Measurements from ENCODE around the gene IL17RA.

DNA sequence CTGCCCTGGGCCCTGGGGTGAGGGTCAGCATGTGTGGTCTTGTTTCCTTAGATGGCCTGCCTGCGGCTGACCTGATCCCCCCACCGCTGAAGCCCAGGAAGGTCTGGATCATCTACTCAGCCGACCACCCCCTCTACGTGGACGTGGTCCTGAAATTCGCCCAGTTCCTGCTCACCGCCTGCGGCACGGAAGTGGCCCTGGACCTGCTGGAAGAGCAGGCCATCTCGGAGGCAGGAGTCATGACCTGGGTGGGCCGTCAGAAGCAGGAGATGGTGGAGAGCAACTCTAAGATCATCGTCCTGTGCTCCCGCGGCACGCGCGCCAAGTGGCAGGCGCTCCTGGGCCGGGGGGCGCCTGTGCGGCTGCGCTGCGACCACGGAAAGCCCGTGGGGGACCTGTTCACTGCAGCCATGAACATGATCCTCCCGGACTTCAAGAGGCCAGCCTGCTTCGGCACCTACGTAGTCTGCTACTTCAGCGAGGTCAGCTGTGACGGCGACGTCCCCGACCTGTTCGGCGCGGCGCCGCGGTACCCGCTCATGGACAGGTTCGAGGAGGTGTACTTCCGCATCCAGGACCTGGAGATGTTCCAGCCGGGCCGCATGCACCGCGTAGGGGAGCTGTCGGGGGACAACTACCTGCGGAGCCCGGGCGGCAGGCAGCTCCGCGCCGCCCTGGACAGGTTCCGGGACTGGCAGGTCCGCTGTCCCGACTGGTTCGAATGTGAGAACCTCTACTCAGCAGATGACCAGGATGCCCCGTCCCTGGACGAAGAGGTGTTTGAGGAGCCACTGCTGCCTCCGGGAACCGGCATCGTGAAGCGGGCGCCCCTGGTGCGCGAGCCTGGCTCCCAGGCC is 23.7 kb downstream of the IL17RA start:
- TF ChIP-seq, protein P1, sequence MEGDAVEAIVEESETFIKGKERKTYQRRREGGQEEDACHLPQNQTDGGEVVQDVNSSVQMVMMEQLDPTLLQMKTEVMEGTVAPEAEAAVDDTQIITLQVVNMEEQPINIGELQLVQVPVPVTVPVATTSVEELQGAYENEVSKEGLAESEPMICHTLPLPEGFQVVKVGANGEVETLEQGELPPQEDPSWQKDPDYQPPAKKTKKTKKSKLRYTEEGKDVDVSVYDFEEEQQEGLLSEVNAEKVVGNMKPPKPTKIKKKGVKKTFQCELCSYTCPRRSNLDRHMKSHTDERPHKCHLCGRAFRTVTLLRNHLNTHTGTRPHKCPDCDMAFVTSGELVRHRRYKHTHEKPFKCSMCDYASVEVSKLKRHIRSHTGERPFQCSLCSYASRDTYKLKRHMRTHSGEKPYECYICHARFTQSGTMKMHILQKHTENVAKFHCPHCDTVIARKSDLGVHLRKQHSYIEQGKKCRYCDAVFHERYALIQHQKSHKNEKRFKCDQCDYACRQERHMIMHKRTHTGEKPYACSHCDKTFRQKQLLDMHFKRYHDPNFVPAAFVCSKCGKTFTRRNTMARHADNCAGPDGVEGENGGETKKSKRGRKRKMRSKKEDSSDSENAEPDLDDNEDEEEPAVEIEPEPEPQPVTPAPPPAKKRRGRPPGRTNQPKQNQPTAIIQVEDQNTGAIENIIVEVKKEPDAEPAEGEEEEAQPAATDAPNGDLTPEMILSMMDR (IDR thresholded peaks at IDR 0.05): no peak
- TF ChIP-seq POLR2AphosphoS5 (IDR thresholded peaks at IDR 0.05) (no peak), POLR2A (IDR thresholded peaks at IDR 0.05) (no peak)

Data from prostate gland (tissue), 2 donors.